Measurements from ENCODE around the gene ROPN1.
"Not testable (repeated sequence)": the region's sequence is repeated elsewhere in the genome, so short reads cannot be mapped to it uniquely, and the experiment has no call there.

ROPN1 gene

GRCh38 chr3:124019291-124019690, 27.4 kb upstream of the ROPN1 start:
- peaks cover 5% of the 10 kb centered on the region for H3K9me3 Mint-ChIP-seq
- H3K4me3 Mint-ChIP-seq, result no peak overlapping the region
- DNase-seq (ENCODE audit: low spot score in 2 of 2) (no peak), ATAC-seq (replicated peaks; ENCODE audit: extremely low read depth, poor library complexity, severe bottlenecking) (no peak)
- no peaks in the 10 kb centered on the region for H3K4me1 Mint-ChIP-seq
- H3K36me3 Mint-ChIP-seq (ENCODE audit: insufficient read depth), result no peaks in the 10 kb centered on the region
- peaks cover 55% of the 10 kb centered on the region for H3K27me3 Mint-ChIP-seq
- no peak overlapping the region for H3K27ac Mint-ChIP-seq (ENCODE audit: low read depth)

GRCh38 chr3:124017502-124017901, 25.6 kb upstream of the ROPN1 start:
- ATAC-seq (replicated peaks; ENCODE audit: extremely low read depth, poor library complexity, severe bottlenecking); H3K36me3 Mint-ChIP-seq (ENCODE audit: insufficient read depth); H3K4me1 Mint-ChIP-seq; DNase-seq (ENCODE audit: low spot score in 2 of 2); H3K27ac Mint-ChIP-seq (ENCODE audit: low read depth); H3K4me3 Mint-ChIP-seq; H3K9me3 Mint-ChIP-seq: not testable (repeated sequence)
- peaks cover 59% of the 10 kb centered on the region for H3K27me3 Mint-ChIP-seq

- H3K4me1 Mint-ChIP-seq; ATAC-seq (replicated peaks; ENCODE audit: extremely low read depth, poor library complexity, severe bottlenecking); H3K27ac Mint-ChIP-seq (ENCODE audit: low read depth); H3K4me3 Mint-ChIP-seq; DNase-seq (ENCODE audit: low spot score in 2 of 2); H3K36me3 Mint-ChIP-seq (ENCODE audit: insufficient read depth); H3K9me3 Mint-ChIP-seq: not testable (repeated sequence)
- peaks cover 59% of the 10 kb centered on the region for H3K27me3 Mint-ChIP-seq
Observed at GRCh38 chr3:124016483-124016882, 24.6 kb upstream of the ROPN1 start.

- Mint-ChIP-seq H3K4me3 (no peak overlapping the region), H3K27me3 (peaks cover 51% of the 10 kb centered on the region), H3K27ac (ENCODE audit: low read depth) (no peak overlapping the region), H3K4me1 (no peaks in the 10 kb centered on the region), H3K9me3 (no peaks in the 10 kb centered on the region), H3K36me3 (ENCODE audit: insufficient read depth) (no peaks in the 10 kb centered on the region)
- no peak for DNase-seq (ENCODE audit: low spot score in 2 of 2)
- no peak for ATAC-seq (replicated peaks; ENCODE audit: extremely low read depth, poor library complexity, severe bottlenecking)
Observed at GRCh38 chr3:124014366-124014942, 22.5 kb upstream of the ROPN1 start.

- not testable (repeated sequence) for H3K36me3 Mint-ChIP-seq (ENCODE audit: insufficient read depth); H3K4me3 Mint-ChIP-seq; H3K4me1 Mint-ChIP-seq; ATAC-seq (replicated peaks; ENCODE audit: extremely low read depth, poor library complexity, severe bottlenecking); H3K27ac Mint-ChIP-seq (ENCODE audit: low read depth); H3K9me3 Mint-ChIP-seq; DNase-seq (ENCODE audit: low spot score in 2 of 2)
- H3K27me3 Mint-ChIP-seq, result peaks cover 64% of the 10 kb centered on the region
Observed at GRCh38 chr3:124008321-124008720, 16.4 kb upstream of the ROPN1 start.

GRCh38 chr3:124007186-124007585, 15.3 kb upstream of the ROPN1 start:
- peaks cover 2% of the 10 kb centered on the region for H3K36me3 Mint-ChIP-seq (ENCODE audit: insufficient read depth)
- H3K27ac Mint-ChIP-seq (ENCODE audit: low read depth), result no peak overlapping the region
- H3K4me1 Mint-ChIP-seq, result no peaks in the 10 kb centered on the region
- H3K27me3 Mint-ChIP-seq, result peaks cover 75% of the 10 kb centered on the region
- DNase-seq (ENCODE audit: low spot score in 2 of 2) (no peak), ATAC-seq (replicated peaks; ENCODE audit: extremely low read depth, poor library complexity, severe bottlenecking) (no peak)
- H3K9me3 Mint-ChIP-seq, result no peaks in the 10 kb centered on the region
- no peak overlapping the region for H3K4me3 Mint-ChIP-seq

GRCh38 chr3:124002405-124003079, 10.6 kb upstream of the ROPN1 start:
- not testable (repeated sequence) for H3K9me3 Mint-ChIP-seq; H3K36me3 Mint-ChIP-seq (ENCODE audit: insufficient read depth); H3K4me3 Mint-ChIP-seq; ATAC-seq (replicated peaks; ENCODE audit: extremely low read depth, poor library complexity, severe bottlenecking); DNase-seq (ENCODE audit: low spot score in 2 of 2); H3K4me1 Mint-ChIP-seq; H3K27ac Mint-ChIP-seq (ENCODE audit: low read depth)
- peaks cover 88% of the 10 kb centered on the region for H3K27me3 Mint-ChIP-seq

- H3K4me1 Mint-ChIP-seq; H3K27ac Mint-ChIP-seq (ENCODE audit: low read depth); H3K9me3 Mint-ChIP-seq; H3K36me3 Mint-ChIP-seq (ENCODE audit: insufficient read depth); ATAC-seq (replicated peaks; ENCODE audit: extremely low read depth, poor library complexity, severe bottlenecking); DNase-seq (ENCODE audit: low spot score in 2 of 2); H3K4me3 Mint-ChIP-seq: not testable (repeated sequence)
- H3K27me3 Mint-ChIP-seq, result peaks cover 78% of the 10 kb centered on the region
Observed at GRCh38 chr3:124001366-124001765, 9.4 kb upstream of the ROPN1 start.

GRCh38 chr3:123997543-123997942, 5.6 kb upstream of the ROPN1 start:
- H3K4me1 Mint-ChIP-seq, result no peaks in the 10 kb centered on the region
- DNase-seq (ENCODE audit: low spot score in 2 of 2), result no peak
- peaks cover 39% of the 10 kb centered on the region for H3K27me3 Mint-ChIP-seq
- no peak overlapping the region for H3K4me3 Mint-ChIP-seq
- H3K27ac Mint-ChIP-seq (ENCODE audit: low read depth), result no peak overlapping the region
- no peaks in the 10 kb centered on the region for H3K9me3 Mint-ChIP-seq
- no peaks in the 10 kb centered on the region for H3K36me3 Mint-ChIP-seq (ENCODE audit: insufficient read depth)
- ATAC-seq (replicated peaks; ENCODE audit: extremely low read depth, poor library complexity, severe bottlenecking), result no peak

GRCh38 chr3:123993818-123994217, 1.9 kb upstream of the ROPN1 start:
- Mint-ChIP-seq H3K4me1 (no peaks in the 10 kb centered on the region), H3K27me3 (peaks cover 34% of the 10 kb centered on the region), H3K9me3 (no peaks in the 10 kb centered on the region), H3K27ac (ENCODE audit: low read depth) (no peak overlapping the region), H3K4me3 (no peak overlapping the region), H3K36me3 (ENCODE audit: insufficient read depth) (no peaks in the 10 kb centered on the region)
- ATAC-seq (replicated peaks; ENCODE audit: extremely low read depth, poor library complexity, severe bottlenecking) (no peak), DNase-seq (ENCODE audit: low spot score in 2 of 2) (no peak)

GRCh38 chr3:123986427-123986826, 5.5 kb downstream of the ROPN1 start:
- Mint-ChIP-seq H3K27ac (ENCODE audit: low read depth) (no peak overlapping the region), H3K27me3 (peaks cover 83% of the 10 kb centered on the region), H3K36me3 (ENCODE audit: insufficient read depth) (no peaks in the 10 kb centered on the region), H3K4me3 (no peak overlapping the region), H3K4me1 (no peaks in the 10 kb centered on the region), H3K9me3 (no peaks in the 10 kb centered on the region)
- DNase-seq (ENCODE audit: low spot score in 2 of 2) (no peak), ATAC-seq (replicated peaks; ENCODE audit: extremely low read depth, poor library complexity, severe bottlenecking) (no peak)

GRCh38 chr3:123984957-123985356, 7.0 kb downstream of the ROPN1 start:
- Mint-ChIP-seq H3K4me3 (no peak overlapping the region), H3K4me1 (no peaks in the 10 kb centered on the region), H3K36me3 (ENCODE audit: insufficient read depth) (no peaks in the 10 kb centered on the region), H3K27me3 (peaks cover 86% of the 10 kb centered on the region), H3K27ac (ENCODE audit: low read depth) (no peak overlapping the region), H3K9me3 (no peaks in the 10 kb centered on the region)
- DNase-seq (ENCODE audit: low spot score in 2 of 2), result no peak
- no peak for ATAC-seq (replicated peaks; ENCODE audit: extremely low read depth, poor library complexity, severe bottlenecking)

- Mint-ChIP-seq H3K9me3 (no peaks in the 10 kb centered on the region), H3K4me3 (no peak overlapping the region), H3K4me1 (no peaks in the 10 kb centered on the region), H3K36me3 (ENCODE audit: insufficient read depth) (no peaks in the 10 kb centered on the region), H3K27ac (ENCODE audit: low read depth) (no peak overlapping the region), H3K27me3 (peaks cover 82% of the 10 kb centered on the region)
- no peak for DNase-seq (ENCODE audit: low spot score in 2 of 2)
- no peak for ATAC-seq (replicated peaks; ENCODE audit: extremely low read depth, poor library complexity, severe bottlenecking)
Observed at GRCh38 chr3:123984350-123984749, 7.6 kb downstream of the ROPN1 start.
